GM19193 (cell line): ENCODE results near the gene CDC42.

Experiments
- POLR2A ChIP-seq: IDR thresholded peaks from 4 replicates; pipeline ENCODE4 v1.6.1; 2011; ENCODE audit not compliant: insufficient read depth, insufficient read length; ENCODE audit errors: extremely low read depth

The CDC42 gene

GRCh38 chr1:22041505-22041904, 11.0 kb upstream of the CDC42 start:
- TF ChIP-seq POLR2A, result no peak

- TF ChIP-seq POLR2A, result no peak
Observed at GRCh38 chr1:22043198-22043769, 9.2 kb upstream of the CDC42 start.

GRCh38 chr1:22044690-22045420, 7.7 kb upstream of the CDC42 start:
- no peak for TF ChIP-seq POLR2A

- no peak for TF ChIP-seq POLR2A
Observed at GRCh38 chr1:22045604-22046228, 6.8 kb upstream of the CDC42 start.

- TF ChIP-seq POLR2A, result no peak
Observed at GRCh38 chr1:22048351-22049192, 3.9 kb upstream of the CDC42 start.

- TF ChIP-seq POLR2A, result no peak
Observed at GRCh38 chr1:22050330-22050729, 2.2 kb upstream of the CDC42 start.

GRCh38 chr1:22051607-22052114, 848 bp upstream of the CDC42 start:
- no peak for TF ChIP-seq POLR2A

- TF ChIP-seq POLR2A, result no peak
Observed at GRCh38 chr1:22053017-22053860, 730 bp downstream of the CDC42 start.

- TF ChIP-seq POLR2A, result no peak
Observed at GRCh38 chr1:22053861-22054770, 1.6 kb downstream of the CDC42 start.

GRCh38 chr1:22055463-22055862, 3.0 kb downstream of the CDC42 start:
- TF ChIP-seq POLR2A, result no peak

- TF ChIP-seq POLR2A, result no peak
Observed at GRCh38 chr1:22056043-22056442, 3.5 kb downstream of the CDC42 start.

- TF ChIP-seq POLR2A, result no peak
Observed at GRCh38 chr1:22056936-22057335, 4.4 kb downstream of the CDC42 start.

- no peak for TF ChIP-seq POLR2A
Observed at GRCh38 chr1:22057861-22058260, 5.4 kb downstream of the CDC42 start.

GRCh38 chr1:22064751-22065402, 12.4 kb downstream of the CDC42 start:
- no peak for TF ChIP-seq POLR2A
